Fibroblast of pulmonary artery (primary cell): ENCODE results near the gene TMEM187.

Source experiments
- DNase-seq: peaks from one replicate; pipeline ENCODE4 v3.0.0-alpha.2; 2010; ENCODE audit warnings: low read depth
- H3K4me3 ChIP-seq: replicated peaks from 2 replicates; pipeline ENCODE4 v1.5.1; 2011; ENCODE audit warnings: low read depth, mild to moderate bottlenecking, control low read depth, low read length, moderate library complexity
- CTCF ChIP-seq: IDR thresholded peaks from 2 replicates; pipeline ENCODE4 v1.5.1; 2011; ENCODE audit warnings: mild to moderate bottlenecking, control low read depth, low read length, inconsistent platforms; ENCODE audit errors: missing control alignments

TMEM187 gene

GRCh38 chrX:153972368-153973126 lies at the start of gene TMEM187:
Gene TMEM187 (plus strand): TSS chrX:153972754. CDS start chrX:153982063, 9,309 bp downstream.
- peak within 1 kb of the TSS; percentile 89 for H3K4me3 ChIP-seq
- no peak for TF ChIP-seq CTCF
- DNase-seq = peak; percentile 85

GRCh38 chrX:153922932-153923857 lies 49.4 kb upstream of the TMEM187 start:
- H3K4me3 ChIP-seq = no peak overlapping the region
- peak; percentile 63 for TF ChIP-seq CTCF
- DNase-seq = peak; percentile 70

- TF ChIP-seq CTCF = peak; percentile 21
- no peak overlapping the region for H3K4me3 ChIP-seq
- DNase-seq = peak; percentile 64
Observed at GRCh38 chrX:153924149-153924861, 48.2 kb upstream of the TMEM187 start.

GRCh38 chrX:153925387-153925738 lies 47.2 kb upstream of the TMEM187 start:
- H3K4me3 ChIP-seq = no peak overlapping the region
- no peak for DNase-seq

GRCh38 chrX:153925739-153926551 lies 46.6 kb upstream of the TMEM187 start, which contains the start of gene ARHGAP4:
Gene ARHGAP4 (minus strand): TSS chrX:153926264. CDS start chrX:153926202, 62 bp downstream.
- no peak for TF ChIP-seq CTCF
- no peak for DNase-seq
- peak within 1 kb of the TSS; percentile 56 for H3K4me3 ChIP-seq

More at GRCh38 chrX:153925387-153925738, 47.2 kb upstream of the TMEM187 start:
- no peak for TF ChIP-seq CTCF

- no peak for DNase-seq
- no peak overlapping the region for H3K4me3 ChIP-seq
- no peak for TF ChIP-seq CTCF
Observed at GRCh38 chrX:153926552-153926857, 46.0 kb upstream of the TMEM187 start.
